Stimulated activated CD8-positive, alpha-beta memory T cell treated with anti-CD3 and anti-CD28 coated beads, Interleukin-4, amount 100 ng/mL, for 4 hours (primary cell): ENCODE measurements around the gene PPP1R12B.
"Not testable (repeated sequence)": the region's sequence is repeated elsewhere in the genome, so short reads cannot be mapped to it uniquely, and the experiment has no call there.

Experiments used
- DNase-seq, 2 donors: peaks; one replicate each; pipeline ENCODE4 v3.0.0-alpha.2; 2020; ENCODE audit warnings: low read depth in 2 of 2, low spot score in 1 of 2

PPP1R12B gene

DNA sequence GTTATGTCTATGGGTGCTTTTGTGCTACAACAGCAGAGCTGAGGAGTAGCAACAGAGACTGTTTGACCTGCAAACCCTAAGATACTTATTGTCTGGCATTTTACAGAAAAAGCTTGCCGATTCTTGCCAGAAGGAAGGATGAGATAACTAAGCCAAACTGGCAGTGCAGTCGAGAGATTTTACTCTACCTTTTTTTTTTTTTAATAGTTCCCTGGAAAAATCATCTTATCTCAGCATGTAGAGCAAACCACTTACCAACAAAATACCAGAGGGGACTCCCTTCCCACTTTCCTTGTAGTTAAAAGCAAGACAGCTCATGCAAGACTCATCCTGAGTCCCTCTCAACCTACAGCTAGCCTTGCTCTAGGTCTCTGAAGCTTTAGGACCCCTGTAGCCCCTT, 228.9 kb downstream of the PPP1R12B start:
- DNase-seq, result no peak

DNA sequence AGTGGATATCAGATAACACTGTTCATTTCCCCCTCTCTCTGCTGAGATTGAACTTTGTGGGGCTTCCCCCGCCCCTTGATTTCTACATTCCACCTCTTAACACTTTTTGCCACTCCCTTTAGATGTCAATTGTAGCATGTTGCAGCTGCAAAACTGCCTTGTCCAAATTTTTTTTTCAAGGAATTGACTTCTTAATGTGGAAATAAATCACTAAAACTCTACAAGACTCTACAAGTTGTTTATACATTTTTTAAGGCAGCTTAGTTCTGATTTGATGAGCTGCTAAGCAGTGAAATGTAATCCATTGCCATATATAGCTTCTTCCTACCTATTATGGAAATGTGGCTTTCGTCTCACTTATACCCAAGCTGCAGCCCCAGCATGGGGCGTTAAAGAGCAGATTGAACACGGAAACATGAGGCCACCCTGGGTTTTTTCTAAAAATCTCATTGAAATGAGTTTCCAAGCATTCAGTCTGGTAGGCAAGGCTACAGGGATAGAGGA, 229.6 kb downstream of the PPP1R12B start:
- no peak for DNase-seq

DNA sequence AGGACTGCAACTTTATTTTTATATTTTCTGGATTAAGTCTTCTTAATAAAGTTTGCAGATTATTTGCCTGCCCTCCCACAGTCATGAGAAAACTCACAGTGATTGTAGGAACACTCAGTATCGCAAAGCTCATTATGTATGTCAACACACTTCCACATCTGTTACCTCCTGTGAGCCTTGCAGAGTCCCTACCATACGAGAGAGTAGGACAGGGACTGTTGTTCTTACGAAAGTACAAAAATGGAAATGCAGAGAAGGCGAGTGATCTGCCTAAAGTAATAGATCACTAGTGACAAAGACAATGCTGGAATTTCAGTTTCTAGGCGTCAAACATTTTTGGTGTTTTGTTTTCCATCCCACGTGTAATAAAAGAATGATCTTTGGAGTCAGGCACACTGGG, 230.1 kb downstream of the PPP1R12B start:
- DNase-seq, result no peak

- no peak for DNase-seq
Measured at GRCh38 chr1:202579806-202580205, 231.3 kb downstream of the PPP1R12B start.

DNA sequence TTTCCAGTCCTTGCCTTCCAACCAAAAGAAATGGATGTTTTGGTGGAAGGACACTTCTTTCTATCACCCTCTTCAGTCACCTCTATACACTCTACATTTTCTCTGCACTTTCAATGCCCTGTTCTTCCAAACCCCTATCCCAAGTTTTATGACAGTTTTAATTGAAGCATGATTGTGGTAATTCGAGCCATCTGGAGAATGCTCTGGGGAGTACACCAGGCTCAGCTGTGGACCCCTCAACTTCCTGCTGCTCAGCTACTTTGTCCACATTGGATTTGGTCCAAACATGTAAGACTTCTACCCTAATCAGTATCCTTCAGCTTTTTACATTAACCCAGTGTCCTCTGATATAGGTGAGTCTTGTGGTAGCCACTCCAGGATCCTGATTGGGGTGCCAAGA, 232.1 kb downstream of the PPP1R12B start:
- DNase-seq, result no peak

DNA sequence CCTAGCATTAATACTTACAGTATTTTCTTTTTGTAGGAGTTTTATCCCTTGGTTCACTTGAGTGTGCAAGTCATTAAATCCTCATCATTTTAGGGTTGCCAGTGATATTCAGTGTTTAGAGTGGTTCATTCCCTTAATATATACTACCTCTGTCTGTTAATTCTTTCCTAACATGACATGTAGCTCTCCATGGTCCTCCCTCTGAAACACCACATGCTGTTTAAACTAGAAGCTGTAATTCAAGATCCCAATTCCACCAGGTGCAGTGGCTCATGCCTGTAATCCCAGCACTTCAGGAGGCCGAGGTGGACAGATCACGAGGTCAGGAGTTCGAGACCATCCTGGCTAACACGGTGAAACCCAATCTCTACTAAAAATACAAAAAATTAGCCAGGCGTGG, 233.9 kb downstream of the PPP1R12B start:
- DNase-seq, result not testable (repeated sequence)

DNA sequence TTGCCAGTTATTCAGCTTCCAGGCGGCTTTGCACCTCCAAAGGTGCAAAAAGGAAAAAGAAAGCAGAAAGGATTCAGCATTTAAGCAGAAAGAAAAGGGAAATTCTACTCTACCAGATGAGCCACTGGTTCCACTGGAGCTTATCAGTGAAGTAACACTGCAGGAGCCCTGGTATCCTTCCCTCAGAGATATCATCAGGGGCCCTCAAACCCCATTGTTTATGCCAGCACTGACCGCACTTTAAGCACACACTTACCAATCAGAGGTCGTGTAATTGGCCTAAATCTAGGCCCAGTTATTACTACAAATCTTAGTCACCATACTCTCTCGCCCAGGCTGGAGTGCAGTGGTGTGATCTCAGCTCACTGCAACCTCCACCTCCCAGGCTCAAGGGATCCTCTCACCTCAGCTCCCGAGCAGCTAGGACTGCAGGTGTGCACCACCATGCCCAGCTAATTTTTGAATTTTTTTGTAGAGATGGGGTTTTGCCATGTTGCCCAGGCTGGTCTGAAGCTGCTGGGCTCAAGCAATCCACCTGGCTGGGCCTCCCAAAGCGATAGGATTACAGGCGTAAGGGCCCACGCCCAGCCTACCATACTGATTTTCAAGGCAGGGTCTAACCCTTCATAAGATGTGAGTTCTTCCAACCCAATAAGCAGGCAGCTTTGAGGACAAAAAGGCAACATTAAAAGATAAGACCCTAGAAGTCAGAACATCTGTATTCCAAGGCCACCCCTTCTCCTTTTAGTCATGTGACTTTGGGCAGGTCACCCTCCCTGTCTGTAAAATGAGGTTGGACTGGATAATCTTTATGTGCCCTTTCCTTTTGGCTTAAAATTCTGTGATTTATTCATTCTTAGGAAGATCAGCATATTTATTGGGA, 236.4 kb downstream of the PPP1R12B start:
- no peak for DNase-seq

DNA sequence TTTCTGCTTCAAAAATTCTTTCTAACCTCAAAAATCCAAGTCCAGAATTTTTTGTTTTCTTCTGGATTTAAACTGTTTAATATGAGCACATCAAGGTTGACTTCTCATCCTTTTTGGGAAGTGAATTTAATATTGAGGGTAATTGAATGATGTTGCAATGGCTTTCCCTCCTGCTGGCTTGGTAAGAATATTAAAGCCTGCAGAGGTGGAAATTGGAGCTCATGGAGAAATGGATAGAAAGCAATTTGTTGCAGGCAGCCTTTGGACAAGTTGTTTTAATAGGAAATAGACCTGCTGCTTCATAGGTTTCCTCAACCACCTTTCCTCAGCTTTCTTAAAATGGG, 237.1 kb downstream of the PPP1R12B start:
- DNase-seq, result no peak

DNA sequence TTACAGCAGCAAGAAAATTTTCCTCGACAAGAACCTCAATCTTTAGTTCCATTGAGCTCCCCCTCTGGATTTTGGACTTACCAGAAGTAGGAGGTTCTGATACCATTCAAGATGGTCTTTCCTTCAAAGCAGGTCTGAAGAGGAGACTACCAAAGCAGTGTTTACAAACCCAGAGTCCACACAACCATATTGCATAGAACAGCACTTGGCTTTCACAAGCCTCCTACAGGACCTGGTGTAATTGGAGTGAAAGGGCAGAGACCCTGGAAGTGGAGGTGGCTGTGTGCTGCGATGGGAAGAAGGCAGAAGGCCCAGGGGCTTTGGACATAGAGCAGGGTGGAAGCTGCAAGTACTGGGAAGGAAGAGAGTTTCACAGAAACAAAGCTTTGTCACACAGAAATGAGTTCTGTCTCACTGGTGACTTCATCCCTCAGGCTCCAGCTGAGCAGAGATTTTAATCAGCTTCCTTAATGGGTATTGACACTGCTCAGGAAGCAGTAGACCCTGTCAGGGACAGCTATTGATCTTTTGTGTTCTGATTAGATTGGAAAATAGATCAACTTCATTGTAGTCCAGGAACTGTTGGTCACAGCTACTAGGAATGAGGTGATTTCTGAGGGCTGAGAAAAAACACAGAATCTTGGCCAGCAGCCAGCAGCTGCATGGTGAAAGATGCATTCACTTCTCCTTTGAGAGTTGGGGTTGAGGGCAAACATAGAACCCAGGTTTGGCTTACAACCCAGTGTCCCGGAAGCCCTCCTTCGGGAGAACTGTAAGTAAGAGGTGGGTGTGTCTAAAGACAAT, 237.7 kb downstream of the PPP1R12B start:
- no peak for DNase-seq

DNA sequence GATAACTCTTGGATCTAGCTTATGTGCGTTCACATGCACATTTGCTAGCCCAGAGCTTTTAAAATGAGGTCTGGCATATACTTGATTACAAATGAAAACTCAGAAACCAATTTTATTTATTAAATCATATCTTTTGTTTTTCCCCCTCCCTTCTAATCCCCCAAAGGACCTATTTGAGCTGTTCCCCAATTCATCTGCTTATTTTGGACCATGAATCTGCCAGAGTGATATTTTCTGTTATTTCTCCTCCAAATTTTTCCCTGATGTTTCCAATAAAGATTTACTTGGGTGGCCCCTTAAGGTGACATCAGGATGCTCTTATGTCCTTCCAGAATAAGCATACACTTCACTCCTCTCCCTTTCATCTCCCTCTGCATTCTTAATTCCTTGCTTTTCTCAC, 238.4 kb downstream of the PPP1R12B start:
- DNase-seq, result no peak

DNA sequence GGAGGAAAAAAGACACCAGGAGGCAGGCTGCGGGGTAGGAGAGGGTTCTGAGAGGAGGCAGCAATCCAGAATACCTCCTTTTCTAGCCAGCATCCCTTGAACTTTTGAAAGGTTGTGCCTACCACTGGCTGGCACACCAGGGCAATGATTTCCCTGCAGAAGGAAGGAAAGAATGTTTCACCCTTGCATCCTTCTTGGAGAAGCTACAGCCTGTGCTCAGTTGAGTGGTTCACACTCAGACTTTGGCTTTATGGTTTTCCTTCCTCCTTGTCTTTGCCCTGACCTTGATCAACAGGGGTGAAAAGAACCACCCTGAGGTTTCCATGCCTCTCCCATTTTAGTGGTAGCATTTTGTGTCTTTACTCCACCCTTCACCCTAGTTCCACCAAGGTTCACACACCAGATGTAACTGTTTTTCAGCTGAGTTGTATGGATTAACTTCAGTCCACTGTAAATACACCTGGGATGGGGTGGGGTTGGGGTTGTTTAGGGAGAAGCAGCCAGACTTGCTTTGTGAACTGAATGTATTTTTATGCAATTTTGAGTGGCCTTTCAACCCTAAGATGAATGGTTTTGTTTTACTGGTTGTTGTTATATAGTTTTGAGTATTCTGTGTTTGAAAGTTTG, 239.5 kb downstream of the PPP1R12B start:
- no peak for DNase-seq

- no peak for DNase-seq
Measured at GRCh38 chr1:202588503-202589189, 240.1 kb downstream of the PPP1R12B start.

- DNase-seq, result no peak
Measured at GRCh38 chr1:202589190-202589930, 240.9 kb downstream of the PPP1R12B start.

DNA sequence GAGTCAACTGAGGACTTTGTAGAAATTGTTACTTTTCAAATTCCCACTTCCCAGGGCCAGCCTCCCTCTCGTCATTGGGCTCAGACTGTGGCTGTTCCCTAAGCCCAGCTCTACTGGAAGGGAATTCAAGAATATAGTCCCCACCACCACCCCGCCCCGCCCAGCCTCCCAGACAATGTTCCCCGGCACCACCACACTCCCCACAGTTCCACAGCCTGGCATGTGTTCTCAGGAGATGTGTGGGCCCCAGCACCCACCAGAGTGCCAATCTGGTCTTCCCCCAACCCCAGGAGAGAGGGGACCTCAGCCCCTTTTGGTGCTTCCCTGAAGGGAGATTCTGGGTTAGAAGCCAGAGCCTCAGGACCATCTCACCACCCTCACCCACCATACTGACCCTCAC, 241.6 kb downstream of the PPP1R12B start:
- no peak for DNase-seq

GRCh38 chr1:202590975-202591411, 242.5 kb downstream of the PPP1R12B start:
- DNase-seq, result no peak

GRCh38 chr1:202591515-202591914, 243.0 kb downstream of the PPP1R12B start:
- no peak for DNase-seq

GRCh38 chr1:202592146-202592545, 243.6 kb downstream of the PPP1R12B start:
- DNase-seq, result no peak

DNA sequence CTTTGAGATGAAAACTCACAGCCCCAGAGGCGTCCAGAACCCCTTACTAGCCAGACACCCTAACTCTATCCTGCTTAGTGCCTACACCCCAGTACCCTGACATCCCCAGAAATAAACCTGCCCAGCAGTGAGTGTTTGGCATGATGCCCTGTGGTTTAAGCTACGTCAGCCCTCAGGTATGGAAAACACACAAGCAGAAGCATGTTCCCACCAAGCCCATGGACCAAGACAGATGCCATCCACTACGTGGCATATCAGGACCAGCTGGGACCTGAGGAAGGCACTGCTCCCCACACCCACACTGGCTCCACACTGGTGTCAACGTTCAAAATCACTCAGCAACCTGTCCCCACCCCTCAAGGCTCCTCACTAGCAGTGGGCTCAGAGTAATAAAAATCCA, 245.3 kb downstream of the PPP1R12B start:
- DNase-seq, result no peak

- DNase-seq, result no peak
Measured at GRCh38 chr1:202596638-202597037, 248.1 kb downstream of the PPP1R12B start.

DNA sequence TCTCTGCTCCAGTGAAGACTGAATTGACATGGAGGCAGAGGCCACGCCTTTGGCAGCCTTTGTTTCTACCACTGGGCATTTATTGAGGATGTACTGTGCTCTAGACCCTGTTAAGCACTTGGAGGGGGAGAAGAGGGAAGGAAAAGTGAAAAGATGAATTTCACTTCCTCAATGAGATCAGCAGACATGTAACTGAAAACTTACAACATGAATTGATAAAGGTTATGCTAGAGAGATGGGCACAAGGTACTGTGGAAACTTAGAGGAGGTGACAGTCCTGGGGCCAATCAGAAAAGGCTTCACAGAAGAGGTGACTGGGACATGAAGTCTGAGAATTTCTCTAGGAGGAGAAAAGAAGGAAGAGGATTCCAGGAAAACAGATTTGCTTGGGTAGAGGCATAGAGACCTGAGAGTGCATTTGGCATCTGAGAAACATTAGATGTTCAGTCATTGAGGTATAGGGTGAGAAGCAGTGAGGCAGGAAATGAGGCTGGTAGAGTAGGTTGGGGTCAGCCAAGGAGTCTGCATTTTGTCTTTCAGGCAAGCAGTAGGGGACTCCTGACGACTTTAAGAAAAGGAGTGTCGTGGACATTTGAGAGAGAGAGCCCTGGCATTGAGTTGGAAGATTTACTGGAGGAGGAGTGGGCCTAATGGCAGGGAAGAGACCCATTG, 248.7 kb downstream of the PPP1R12B start:
- DNase-seq, result no peak
